NT2/D1 (cell line): ENCODE measurements around the gene FRRS1L.

ENCODE experiments used
- SUZ12 ChIP-seq: IDR thresholded peaks from 2 replicates; pipeline ENCODE4 v1.6.1; 2011; ENCODE audit not compliant: insufficient read length, insufficient read depth; ENCODE audit errors: extremely low read depth
- YY1 ChIP-seq: IDR thresholded peaks from 2 replicates; pipeline ENCODE4 v1.6.1; 2011; ENCODE audit not compliant: insufficient read length, insufficient read depth

DNA sequence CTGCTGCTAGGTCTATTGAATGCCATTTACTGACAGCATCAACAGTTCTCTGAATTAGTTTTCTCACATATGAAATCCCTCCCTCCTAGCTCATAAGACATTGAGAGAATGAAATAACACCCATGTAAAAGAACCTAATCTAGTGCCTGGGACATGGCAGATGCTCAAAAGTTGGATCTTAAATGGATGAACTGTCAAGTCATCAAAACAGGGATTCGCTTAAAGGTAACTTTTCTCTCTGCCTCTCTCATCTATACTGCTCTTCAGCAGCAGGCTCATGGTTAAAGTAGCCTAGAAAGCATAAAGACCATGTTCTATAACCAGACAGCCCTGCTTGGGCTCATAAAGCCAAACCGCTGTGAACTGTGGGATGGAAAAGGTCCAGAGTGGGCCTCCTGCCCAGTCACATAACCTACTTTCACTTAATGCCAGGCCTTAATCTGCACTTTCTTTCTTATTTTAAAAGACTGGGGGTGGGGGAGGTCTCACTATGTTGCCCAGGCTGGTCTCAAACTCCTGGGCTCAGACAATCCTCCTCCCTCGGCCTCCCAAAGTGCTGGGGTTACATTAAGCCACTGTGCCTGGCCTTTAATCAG, 51.0 kb downstream of the FRRS1L start:
- TF ChIP-seq SUZ12 (no peak), YY1 (no peak)
